Posterior cingulate gyrus (tissue), 11 donors: ENCODE measurements around the gene RNASE4.

Experiments used
- DNase-seq, 10 donors: peaks; one replicate each; pipeline versions ENCODE4 v3.0.0 to v3.0.0-alpha.2; 2020 to 2021; ENCODE audit warnings: mixed read lengths in 3 of 10
- intact Hi-C: fragments of 100-400 bp; cut with DNase I; formaldehyde crosslinking; loops from one replicate; pipeline ENCODE4 v1.15.1; 2023

Gene RNASE4

DNA sequence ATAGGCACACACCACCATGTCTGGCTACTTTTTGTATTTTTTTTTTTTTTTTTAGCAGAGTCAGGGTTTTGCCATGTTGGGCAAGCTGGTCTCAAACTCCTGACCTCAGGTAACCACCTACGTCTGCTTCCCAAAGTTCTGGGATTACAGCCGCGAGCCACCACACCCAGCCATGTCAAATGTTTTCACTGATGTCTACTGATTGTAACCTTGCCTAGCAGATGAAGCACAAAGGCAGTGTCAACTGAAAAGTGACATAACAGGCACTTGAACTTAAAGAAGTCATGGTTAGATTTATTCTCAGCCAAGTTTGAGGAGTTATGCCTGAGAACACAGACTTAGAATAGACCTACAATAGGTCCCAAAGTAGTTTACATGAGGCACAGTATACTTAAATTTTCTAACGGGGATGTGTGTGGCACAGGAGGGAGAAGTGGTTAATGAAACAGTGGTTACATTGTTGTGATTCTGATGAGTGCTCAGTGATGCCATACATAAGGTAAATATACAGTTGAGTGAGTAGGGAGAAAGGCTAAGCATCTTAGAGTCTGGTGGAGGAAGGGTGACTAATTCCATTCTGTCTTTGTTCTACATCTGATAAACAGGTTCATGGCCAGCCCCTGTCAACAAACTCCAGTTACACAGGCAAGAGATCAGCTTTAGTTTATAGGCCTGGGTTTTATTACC is 12.6 kb upstream of the RNASE4 start:
- DNase-seq, result no peak
- intact Hi-C loops, result no loop called here

DNA sequence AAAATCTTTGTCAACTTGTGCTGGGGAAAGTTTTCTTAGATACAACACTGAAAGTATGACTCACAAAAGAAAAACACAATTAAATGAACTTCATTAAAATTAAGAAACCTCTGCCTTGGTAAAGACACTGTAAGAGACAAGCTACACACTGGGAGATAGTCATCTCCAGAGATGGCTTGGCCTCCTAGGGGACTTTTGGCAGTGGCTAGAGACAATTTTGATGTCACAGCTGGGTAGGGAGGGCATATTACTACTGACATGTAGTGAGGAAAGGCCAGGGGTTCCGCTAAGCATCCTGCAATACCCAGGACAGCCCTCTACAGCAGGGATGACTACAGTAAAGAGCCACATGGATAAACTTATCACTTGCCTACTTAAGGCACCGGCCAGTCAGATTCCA is 8.7 kb upstream of the RNASE4 start:
- DNase-seq, result no peak
- intact Hi-C loops, result no loop called here

DNA sequence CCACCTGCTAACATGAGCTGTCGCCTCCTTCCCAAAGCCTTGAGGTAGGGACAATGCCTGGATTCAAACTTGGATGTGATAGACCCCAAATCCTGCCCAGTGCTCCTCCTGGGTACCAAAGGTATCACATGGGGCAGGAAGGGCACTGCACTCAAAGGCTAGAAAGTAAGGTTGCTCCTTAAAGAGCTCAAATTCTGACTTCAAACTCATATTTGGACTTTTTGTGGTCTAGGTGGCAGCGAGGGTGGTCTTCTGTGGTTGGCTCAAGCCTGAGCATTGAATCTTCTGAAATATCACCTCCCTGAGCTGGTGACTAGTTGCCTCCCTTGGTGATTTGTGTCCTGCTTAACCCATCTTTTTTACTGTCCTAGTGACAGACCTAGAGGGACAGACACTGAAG is 8.3 kb upstream of the RNASE4 start:
- no peak for DNase-seq
- intact Hi-C loops, result no loop called here

DNA sequence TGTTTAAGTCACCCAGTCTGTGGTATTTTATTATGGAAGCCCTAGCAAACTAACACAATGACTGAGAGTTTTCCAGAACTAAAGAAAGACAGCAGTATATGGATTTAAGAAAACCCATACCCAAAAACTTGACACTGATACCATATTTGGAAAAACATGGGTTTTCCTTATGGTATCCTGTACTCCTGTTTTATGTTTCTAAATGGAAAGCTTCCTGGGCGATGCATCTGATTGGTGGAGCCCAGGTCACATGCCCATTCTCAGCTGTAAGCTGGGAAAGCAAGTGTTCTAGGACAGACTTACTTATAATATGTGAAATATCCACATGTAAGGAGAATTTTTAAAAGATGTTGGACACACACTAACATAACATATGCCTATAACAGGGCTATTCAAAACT is 4.5 kb upstream of the RNASE4 start:
- peak in 7 of 10 donors; percentile 38 to 90 (median 45) for DNase-seq
- intact Hi-C loops, result loop anchor here (5.0 kb wide), 4 partner anchors 48 to 422 kb away; partner anchors contain the start of genes PARP2, PIP4P1 and TMEM253

GRCh38 chr14:20680363-20680762 is 4.0 kb upstream of the RNASE4 start:
- intact Hi-C loops, result loop anchor here (5.0 kb wide), 4 partner anchors 48 to 422 kb away; partner anchors contain the start of genes PARP2, PIP4P1 and TMEM253
- DNase-seq, result no peak

DNA sequence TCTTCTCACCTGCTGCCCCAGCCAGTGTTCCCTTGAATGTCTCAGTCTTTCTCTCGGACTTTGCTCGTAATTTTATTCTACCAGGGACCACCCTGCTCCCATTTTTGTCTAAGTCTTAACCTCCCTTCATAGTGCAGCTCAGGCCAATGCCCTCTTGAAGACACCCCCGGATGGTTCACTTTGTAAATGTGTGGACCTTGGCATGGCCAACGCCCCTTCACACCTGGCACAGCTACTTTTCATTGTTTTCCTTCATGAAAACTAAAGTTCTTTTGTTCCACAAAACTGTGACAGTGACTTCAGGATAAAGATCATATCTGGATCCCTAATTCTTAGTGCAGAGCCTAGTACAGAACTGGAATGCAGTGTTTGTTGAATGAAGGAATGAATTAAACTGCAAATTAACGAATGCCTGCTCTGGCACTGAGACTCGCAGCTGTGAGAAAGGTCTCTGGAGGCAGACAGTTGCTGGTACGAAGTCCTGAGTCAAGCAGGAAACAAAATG is 3.5 kb upstream of the RNASE4 start:
- intact Hi-C loops, result loop anchor here (5.0 kb wide), 4 partner anchors 49 to 421 kb away; partner anchors contain the start of genes PARP2, PIP4P1 and TMEM253
- peak in 1 of 10 donors; percentile 70 for DNase-seq

- DNase-seq, result peak; percentile 64 to 95 (median 74)
- intact Hi-C loops, result loop anchor here (5.0 kb wide), 4 partner anchors 49 to 421 kb away; partner anchors contain the start of genes PARP2, PIP4P1 and TMEM253
Measured at GRCh38 chr14:20681348-20682126, 2.8 kb upstream of the RNASE4 start.

GRCh38 chr14:20682127-20682434 is 2.3 kb upstream of the RNASE4 start:
- intact Hi-C loops, result loop anchor here (5.0 kb wide), 4 partner anchors 50 to 420 kb away; partner anchors contain the start of genes PARP2, PIP4P1 and TMEM253
- DNase-seq, result no peak

GRCh38 chr14:20682435-20683124 is 1.8 kb upstream of the RNASE4 start:
- intact Hi-C loops, result loop anchor here (5.0 kb wide), 4 partner anchors 50 to 420 kb away; partner anchors contain the start of genes PARP2, PIP4P1 and TMEM253
- DNase-seq, result peak; percentile 84 to 98 (median 89)

GRCh38 chr14:20683125-20683890 is 1.1 kb upstream of the RNASE4 start:
- peak; percentile 44 to 94 (median 71) for DNase-seq
- intact Hi-C loops, result loop anchor here (5.0 kb wide), 4 partner anchors 51 to 419 kb away; partner anchors contain the start of genes PARP2, PIP4P1 and TMEM253

DNA sequence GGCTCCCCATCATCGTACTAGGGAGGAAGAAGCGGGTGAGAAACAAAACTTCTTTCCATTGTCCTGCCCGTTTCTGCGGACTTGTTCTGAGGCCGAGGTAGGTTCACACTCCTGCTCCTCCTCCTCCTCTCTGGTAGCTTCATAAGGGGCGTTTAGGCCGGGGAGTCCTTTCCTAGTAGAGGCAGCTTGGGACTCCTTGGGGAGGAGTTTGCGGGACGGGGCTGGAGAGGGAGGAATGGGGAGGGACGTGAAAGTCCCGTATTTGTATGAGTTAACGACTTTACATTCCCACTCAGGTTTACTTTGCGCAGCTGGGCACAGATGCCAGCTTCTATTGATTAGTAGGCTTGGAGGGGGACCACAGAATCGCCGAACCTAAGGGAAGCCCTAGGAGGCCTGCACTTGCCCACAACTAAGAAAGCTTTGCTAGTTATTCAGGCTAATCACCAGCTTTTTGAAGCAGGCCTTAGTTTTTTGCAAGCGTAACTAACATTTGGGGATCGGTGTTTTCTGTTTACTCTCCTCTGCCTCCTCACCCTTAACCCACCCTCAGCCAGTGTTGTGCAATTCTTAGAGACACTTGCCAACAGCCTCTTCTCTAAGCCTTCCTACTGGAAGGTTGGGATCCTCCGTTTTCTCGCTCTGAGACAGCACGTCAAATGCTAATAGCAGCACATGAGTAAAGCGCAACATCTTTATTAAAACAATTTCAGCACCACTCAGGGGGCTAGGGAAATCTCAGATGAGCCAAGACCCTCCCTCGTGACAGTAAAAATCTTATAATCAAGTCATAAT is 499 bp downstream of the RNASE4 start:
- intact Hi-C loops, result loop anchor here (5.0 kb wide), 4 partner anchors 53 to 417 kb away; partner anchors contain the start of genes PARP2, PIP4P1 and TMEM253
- DNase-seq, result peak in 2 of 10 donors; percentile 22 to 46

- no peak for DNase-seq
- intact Hi-C loops, result no loop called here
Measured at GRCh38 chr14:20686386-20687143, 2.2 kb downstream of the RNASE4 start.

DNA sequence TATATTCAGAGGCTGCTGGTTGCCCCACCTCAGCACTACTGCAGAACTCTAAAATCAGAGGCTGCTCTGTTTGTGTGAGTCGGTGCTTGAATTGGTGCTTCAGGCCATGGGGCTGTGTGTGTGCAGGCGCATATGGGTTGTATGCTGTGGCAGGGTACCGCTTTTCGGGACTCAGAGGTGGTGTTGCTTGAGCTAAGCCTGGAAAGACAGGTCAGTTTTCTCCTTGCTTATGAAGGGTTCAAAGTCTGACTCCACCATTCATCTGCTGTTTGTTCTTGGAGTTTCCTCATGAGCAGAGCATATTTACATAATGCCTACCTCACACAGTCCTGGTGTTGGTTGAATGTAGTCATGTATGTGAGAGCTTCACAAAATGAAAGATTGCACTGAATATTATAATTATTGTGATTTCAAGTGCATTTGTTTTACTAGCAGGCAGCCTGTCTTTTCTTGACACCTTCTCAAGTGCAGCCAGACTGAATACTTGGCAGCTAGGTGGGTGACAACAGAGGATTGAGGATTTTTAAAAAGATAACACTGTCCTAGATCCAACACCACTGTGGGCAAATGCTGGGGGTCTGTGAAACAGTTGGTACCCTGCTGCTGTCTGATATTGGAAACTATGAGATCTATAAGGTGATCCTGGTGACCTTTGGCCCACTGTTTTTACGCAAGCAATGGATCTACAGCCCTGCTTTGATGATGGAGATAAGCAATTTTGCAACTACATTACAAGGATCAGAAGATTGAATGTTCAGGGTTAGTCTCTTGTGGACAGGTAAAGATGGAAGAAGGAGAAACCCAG is 3.2 kb downstream of the RNASE4 start:
- intact Hi-C loops, result no loop called here
- no peak for DNase-seq

DNA sequence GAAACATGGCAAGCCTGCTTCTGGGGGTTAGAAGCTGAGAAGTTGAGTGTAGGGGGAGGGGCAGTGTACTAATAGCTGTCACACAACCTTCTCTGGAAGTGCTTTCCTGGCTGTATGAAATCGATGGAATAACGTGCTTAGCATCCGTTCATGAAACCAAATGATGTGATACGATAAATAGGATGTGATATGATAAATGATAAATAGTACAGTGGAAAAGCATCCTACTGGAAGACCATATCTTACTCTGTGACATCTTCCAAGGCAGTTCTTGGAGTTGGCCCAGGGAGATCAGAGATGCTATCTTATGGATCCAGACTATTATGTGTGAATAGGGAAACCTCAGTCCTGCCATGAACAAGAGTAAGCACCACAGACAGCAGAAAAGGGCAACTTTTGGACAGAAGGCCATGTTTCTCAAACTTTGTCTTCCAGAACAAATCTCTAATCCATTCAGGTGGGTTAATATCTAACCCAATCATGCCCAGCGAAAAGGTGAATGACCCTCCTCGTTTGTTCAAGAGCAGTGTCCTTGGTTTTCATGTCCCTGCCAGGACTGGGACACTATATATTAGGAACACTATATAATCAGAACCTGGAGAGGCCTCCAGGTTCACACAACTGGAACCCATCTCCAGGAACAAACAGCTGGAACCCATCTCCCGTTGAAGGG is 3.9 kb downstream of the RNASE4 start, which contains the start of gene ANG:
TSS of gene ANG (plus strand) at position 598 of the 673 bp plus-strand sequence. CDS start 4,801 bp downstream, outside the sequence.
- intact Hi-C loops, result no loop called here
- no peak for DNase-seq

GRCh38 chr14:20690848-20691640 is 6.7 kb downstream of the RNASE4 start:
- intact Hi-C loops, result loop anchor here (2.0 to 5.0 kb wide), 2 partner anchors 159 to 364 kb away; no protein-coding TSS in a partner anchor

More at GRCh38 chr14:20690848-20691640, 6.7 kb downstream of the RNASE4 start:
- peak in 5 of 10 donors; percentile 18 to 78 (median 35) for DNase-seq
